HG03135 (cell line): ENCODE results near the gene LHPP.
"Not testable (repeated sequence)": the region's sequence is repeated elsewhere in the genome, so short reads cannot be mapped to it uniquely, and the experiment has no call there.

ENCODE experiments used
- ATAC-seq: cut with Tn5 transposase; IDR thresholded peaks from one replicate; pipeline ENCODE4 v1.9.1; 2021; ENCODE audit warnings: mild to moderate bottlenecking, moderate library complexity; ENCODE audit not compliant: unreplicated experiment

The LHPP gene, protein sequence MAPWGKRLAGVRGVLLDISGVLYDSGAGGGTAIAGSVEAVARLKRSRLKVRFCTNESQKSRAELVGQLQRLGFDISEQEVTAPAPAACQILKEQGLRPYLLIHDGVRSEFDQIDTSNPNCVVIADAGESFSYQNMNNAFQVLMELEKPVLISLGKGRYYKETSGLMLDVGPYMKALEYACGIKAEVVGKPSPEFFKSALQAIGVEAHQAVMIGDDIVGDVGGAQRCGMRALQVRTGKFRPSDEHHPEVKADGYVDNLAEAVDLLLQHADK

DNA sequence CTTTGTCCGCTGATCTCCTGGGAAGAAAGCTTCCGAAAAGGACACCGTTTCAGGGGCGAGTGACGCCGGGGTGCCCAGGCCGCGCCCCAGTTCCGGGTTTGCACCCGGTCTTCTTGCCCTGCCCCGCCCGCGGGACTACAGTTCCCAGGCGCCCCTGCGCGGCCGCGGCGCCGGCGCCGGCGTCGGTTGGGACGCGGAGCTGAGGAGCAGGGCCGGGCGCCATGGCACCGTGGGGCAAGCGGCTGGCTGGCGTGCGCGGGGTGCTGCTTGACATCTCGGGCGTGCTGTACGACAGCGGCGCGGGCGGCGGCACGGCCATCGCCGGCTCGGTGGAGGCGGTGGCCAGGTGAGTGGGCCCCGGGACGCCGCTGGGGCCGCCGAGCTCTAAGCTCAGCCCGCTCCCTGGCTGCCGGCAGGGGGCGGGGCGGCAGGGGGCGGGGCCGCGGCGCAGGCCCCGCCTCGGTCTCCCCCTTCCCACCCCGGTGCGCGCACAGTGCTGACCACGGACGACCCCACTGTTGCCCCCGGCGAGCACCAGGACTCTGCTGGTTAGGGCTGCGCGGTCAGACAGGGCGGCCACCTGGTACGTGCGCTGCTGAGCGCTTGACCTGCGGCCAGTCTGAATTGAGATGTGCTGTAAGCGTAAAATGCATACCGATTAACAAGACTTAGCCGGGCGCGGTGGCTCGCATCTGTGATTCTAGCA, at the start of gene LHPP:
Gene LHPP (plus strand): TSS at position 182 of the 706 bp plus-strand sequence. CDS start 40 bp downstream, at position 222.
- ATAC-seq = peak; percentile 98

- ATAC-seq = no peak
These were observed 47.5 kb upstream of the LHPP start for GRCh38 chr10:124414076-124414475.

- no peak for ATAC-seq
These were observed 46.4 kb upstream of the LHPP start for GRCh38 chr10:124415210-124415609.

DNA sequence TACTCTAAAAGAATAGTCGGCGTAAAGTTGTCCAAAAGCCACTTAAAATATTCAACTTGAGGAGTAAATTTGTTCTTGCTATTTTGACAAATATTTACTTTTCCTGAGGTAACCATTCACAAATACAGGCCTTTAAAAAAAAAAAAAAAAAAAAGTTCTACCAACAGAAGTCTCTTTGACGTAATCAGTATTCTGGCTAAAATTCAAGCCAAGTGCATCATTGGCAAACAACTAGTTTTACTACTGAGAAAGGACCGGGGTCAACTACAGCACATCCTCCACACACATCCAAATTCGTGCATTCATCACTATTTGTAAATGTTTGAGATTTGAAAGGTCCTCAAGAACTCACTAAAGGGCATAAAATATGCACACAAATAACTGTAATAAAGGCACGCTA, 44.9 kb upstream of the LHPP start:
- no peak for ATAC-seq

DNA sequence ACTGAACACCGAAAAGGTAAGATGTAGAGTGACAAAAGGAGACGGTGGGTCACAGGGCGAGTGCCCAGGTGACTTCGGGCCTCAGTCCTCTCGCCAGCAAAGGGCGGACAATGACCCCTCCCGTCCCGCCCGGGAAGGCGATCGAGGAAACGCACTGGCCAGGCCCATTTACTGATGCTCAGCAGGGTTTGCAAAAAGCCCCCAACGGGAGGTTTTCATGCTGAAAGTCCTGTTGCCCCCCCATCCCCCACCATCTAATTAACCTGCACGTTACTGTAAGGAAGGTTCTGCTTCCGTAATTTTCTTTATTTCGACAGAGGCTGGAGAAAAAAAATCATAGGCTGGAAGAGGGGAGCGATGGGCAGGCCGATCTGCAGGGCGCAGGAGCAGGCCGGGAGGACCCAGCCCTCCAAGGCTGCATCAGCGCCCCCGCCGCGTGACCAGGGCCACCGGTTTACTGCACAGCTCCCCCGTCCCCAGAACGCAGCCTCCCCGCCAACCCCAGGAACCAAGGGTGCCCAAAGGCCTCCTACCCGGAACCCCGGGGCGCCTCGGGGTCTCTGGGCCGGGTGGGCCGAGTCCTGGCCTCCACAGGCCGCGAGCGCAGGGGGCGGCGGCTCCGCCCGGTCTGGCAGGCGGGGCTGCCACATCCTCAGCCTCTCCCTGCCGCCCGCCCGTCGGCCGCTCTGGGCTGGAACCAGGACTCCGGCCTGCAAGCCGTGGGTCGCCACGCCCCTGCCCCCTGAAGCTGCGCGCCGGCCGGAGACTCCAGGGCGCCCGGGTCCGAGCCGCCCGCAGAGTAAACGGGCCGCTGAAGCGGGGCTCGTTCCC, 43.5 kb upstream of the LHPP start:
- peak; percentile 31 for ATAC-seq

DNA sequence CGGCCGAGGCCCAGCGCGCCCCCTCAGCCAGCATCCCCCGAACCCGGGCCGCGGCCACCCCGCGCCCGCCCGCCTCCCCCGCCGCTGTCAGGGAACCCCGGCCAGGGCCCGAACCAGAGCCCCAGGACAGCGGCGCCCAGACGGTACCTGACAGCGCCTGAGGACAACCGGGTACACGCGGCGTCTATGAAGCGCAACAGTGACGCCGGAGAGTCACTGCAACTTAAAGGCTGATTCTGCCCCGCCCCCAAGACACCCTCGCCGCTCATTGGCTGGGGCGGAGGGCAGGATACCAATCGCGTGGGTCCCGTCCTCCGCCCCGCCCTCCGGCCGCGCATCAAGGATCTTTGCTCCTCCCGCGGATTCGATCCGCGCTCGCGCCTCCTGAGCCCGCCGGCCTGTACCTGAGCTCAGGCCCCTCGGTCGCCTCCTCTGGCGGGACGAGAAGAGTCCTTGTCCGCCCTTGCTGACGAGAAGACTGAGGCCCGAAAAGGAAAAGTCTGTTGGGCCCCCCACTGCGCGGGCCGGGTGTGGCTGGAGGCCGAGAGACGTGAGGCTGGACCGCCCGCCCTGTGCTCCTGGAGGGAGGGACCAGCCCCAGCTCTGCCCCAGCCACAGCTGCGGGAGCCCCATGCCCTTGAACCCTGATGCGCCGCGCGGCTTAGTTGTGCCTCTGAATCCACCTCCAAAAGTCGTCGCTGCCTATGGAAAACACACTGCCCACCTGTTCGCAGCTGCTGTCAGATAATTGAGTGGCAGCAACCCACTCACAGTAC, 42.7 kb upstream of the LHPP start, which contains the start of gene OAT:
Gene OAT (minus strand): TSS at position 198 of the 776 bp plus-strand sequence. CDS start 6,752 bp downstream, outside the sequence.
- peak; percentile 94 for ATAC-seq

- no peak for ATAC-seq
These were observed 42.0 kb upstream of the LHPP start for GRCh38 chr10:124419635-124420034.

GRCh38 chr10:124420254-124420653, 41.4 kb upstream of the LHPP start:
- no peak for ATAC-seq

GRCh38 chr10:124422742-124423141, 38.9 kb upstream of the LHPP start:
- ATAC-seq = no peak

- no peak for ATAC-seq
These were observed 37.8 kb upstream of the LHPP start for GRCh38 chr10:124423813-124424212.

- ATAC-seq = no peak
These were observed 36.2 kb upstream of the LHPP start for GRCh38 chr10:124425227-124425962.

- no peak for ATAC-seq
These were observed 33.3 kb upstream of the LHPP start for GRCh38 chr10:124428207-124428777.

GRCh38 chr10:124429576-124429975, 32.0 kb upstream of the LHPP start:
- ATAC-seq = no peak

- no peak for ATAC-seq
These were observed 31.5 kb upstream of the LHPP start for GRCh38 chr10:124430077-124430476.

DNA sequence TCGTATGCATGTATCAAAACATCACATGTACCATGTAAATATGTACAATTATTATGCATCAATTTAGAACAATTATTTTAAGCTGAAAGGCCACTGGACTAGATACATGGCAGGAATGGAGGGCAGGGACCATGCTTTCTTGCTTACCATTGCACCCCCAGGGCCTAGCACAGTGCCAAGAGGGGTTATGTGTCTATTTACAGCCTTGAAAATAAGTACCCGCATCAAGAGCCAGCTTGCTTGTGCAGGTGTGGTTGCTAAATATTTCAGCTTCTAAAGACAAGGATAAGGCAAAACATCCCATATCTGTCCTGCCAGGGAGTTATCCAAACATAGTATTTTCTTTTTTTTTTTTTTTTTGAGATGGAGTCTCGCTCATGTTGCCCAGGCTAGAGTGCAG, 28.2 kb upstream of the LHPP start:
- ATAC-seq = no peak

- not testable (repeated sequence) for ATAC-seq
These were observed 25.9 kb upstream of the LHPP start for GRCh38 chr10:124435683-124436082.

- peak; percentile 54 for ATAC-seq
These were observed 25.4 kb upstream of the LHPP start for GRCh38 chr10:124436191-124436638.

DNA sequence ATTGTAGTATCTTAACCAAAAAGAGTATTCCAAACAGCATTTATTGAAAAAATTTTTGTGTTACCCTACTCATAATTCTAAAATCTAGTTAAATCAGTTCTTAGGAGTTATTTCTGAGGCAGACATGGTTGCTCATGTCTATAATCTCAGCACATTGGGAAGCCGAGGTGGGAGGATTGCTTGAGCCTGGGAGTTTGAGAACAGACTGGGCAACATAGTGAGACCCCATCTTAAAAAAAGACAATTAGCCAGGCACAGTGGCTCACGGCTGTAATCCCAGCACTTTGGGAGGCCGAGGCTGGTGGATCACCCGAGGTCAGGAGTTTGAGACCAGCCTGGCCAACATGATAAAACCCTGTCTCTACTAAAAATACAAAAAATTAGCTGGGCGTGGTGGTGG, 19.9 kb upstream of the LHPP start:
- ATAC-seq = not testable (repeated sequence)
